H1 (cell line): ENCODE measurements around the gene CGRRF1. TPM values are rescaled to one million over a fixed set of nuclear protein-coding genes. Genes with fewer than 3 reads are reported as not detected.

Experiments
- CTCF ChIA-PET: fragments of 300-600 bp; sonication (Branson Sonifier 250); formaldehyde crosslinking; loops from one replicate; lab custom pipeline; 2021; ENCODE audit not compliant: partially characterized antibody; lab: Charles Lee
- POLR2A ChIA-PET: fragments of 300-600 bp; sonication (Branson Sonifier 250); formaldehyde crosslinking; loops from one replicate; lab custom pipeline; 2021; ENCODE audit warnings: inconsistent platforms; ENCODE audit not compliant: partially characterized antibody; lab: Charles Lee
- DNase-seq, 2 experiments: peaks; one replicate each; pipeline versions ENCODE4 v3.0.0 to v3.0.0-alpha.2; 2010 to 2022; ENCODE audit warnings: low spot score in 2 of 2, low read depth in 1 of 2, mixed read lengths in 1 of 2
- FAIRE-seq: peaks from 2 replicates; lab custom pipeline; 2011; peaks lifted over from hg19 to GRCh38; lab: Jason Lieb, UNC
- H2AFZ ChIP-seq: 2 replicates; pipeline ENCODE4 v1.8.1; 2012; ENCODE audit warnings: low read length, inconsistent platforms
- H2AK5ac ChIP-seq: 2 replicates; pipeline ENCODE4 v1.6.1; 2013; ENCODE audit warnings: low read depth, low read length
- H2BK120ac ChIP-seq: replicated peaks from 2 replicates; pipeline ENCODE3; 2013; ENCODE audit warnings: low read depth, low read length, inconsistent platforms
- H2BK12ac ChIP-seq: 2 replicates; pipeline ENCODE4 v1.6.1; 2013; ENCODE audit warnings: low read depth, low read length
- H2BK15ac ChIP-seq: 2 replicates; pipeline ENCODE4 v1.6.1; 2013; ENCODE audit warnings: low read length
- H2BK20ac ChIP-seq: 2 replicates; pipeline ENCODE4 v1.6.1; 2013; ENCODE audit warnings: low read length
- H2BK5ac ChIP-seq: 2 replicates; pipeline ENCODE4 v1.6.1; 2013; ENCODE audit warnings: low read depth, low read length
- H3K14ac ChIP-seq: 2 replicates; pipeline ENCODE4 v1.6.1; 2013; ENCODE audit warnings: inconsistent platforms; ENCODE audit not compliant: insufficient read length
- H3K18ac ChIP-seq: 2 replicates; pipeline ENCODE4 v1.6.1; 2013; ENCODE audit warnings: low read length; ENCODE audit errors: extremely low read depth
- H3K23ac ChIP-seq: 2 replicates; pipeline ENCODE4 v1.6.1; 2013; ENCODE audit warnings: inconsistent platforms; ENCODE audit not compliant: insufficient read length
- H3K23me2 ChIP-seq: 2 replicates; pipeline ENCODE4 v1.6.1; 2013; ENCODE audit warnings: low read depth, low read length
- H3K27ac ChIP-seq: 2 replicates; pipeline ENCODE4 v1.6.1; 2011; ENCODE audit warnings: low read depth, low read length, inconsistent platforms
- H3K27me3 ChIP-seq, 4 experiments: replicated peaks in 1 of 4; 1 replicate in 1 of 4; 2 replicates in 3 of 4; pipeline versions ENCODE4 v1.6.1 to v1.8.1; 2011 to 2013; ENCODE audit warnings: low read length in 3 of 4, mild to moderate bottlenecking in 3 of 4, inconsistent platforms in 2 of 4, mixed read lengths in 2 of 4, moderate library complexity in 1 of 4; ENCODE audit not compliant: control insufficient read depth in 3 of 4, insufficient read depth in 3 of 4; ENCODE audit errors: extremely low read depth in 1 of 4
- H3K36me3 ChIP-seq, 4 experiments: 2 replicates each; pipeline versions ENCODE4 v1.6.1 to v1.8.1; 2011 to 2013; ENCODE audit warnings: mild to moderate bottlenecking in 4 of 4, low read length in 3 of 4, moderate library complexity in 2 of 4, control low read depth in 1 of 4, inconsistent platforms in 1 of 4; ENCODE audit not compliant: insufficient read depth in 4 of 4, control insufficient read depth in 2 of 4
- H3K4ac ChIP-seq: replicated peaks from 2 replicates; pipeline ENCODE3; 2013; ENCODE audit warnings: low read length, low read depth, mixed read lengths, inconsistent platforms; ENCODE audit not compliant: insufficient read length
- H3K4me1 ChIP-seq, 4 experiments: replicated peaks in 1 of 4; 1 replicate in 1 of 4; 2 replicates in 3 of 4; pipeline versions ENCODE4 v1.6.1 to v1.8.1; 2011 to 2013; ENCODE audit warnings: low read length in 3 of 4, inconsistent platforms in 2 of 4, mixed read lengths in 1 of 4; ENCODE audit not compliant: insufficient read depth in 4 of 4, control insufficient read depth in 3 of 4
- H3K4me2 ChIP-seq, 2 experiments: 2 replicates each; pipeline versions ENCODE4 v1.6.1 to v1.8.1; 2011 to 2013; ENCODE audit warnings: low read depth in 2 of 2, low read length in 2 of 2, control low read depth in 1 of 2, inconsistent platforms in 1 of 2, mild to moderate bottlenecking in 1 of 2; ENCODE audit not compliant: insufficient read depth in 1 of 2
- H3K4me3 ChIP-seq, 4 experiments: fragments of 200-600, 300-600 bp in 1 of 4; sonication (generic), shearing (Covaris generic), sonication (Bioruptor Twin) in 1 of 4; 2 replicates each; pipeline versions ENCODE4 v1.5.1 to v1.8.1; 2011 to 2016; ENCODE audit warnings: low read length in 4 of 4, low read depth in 3 of 4, control low read depth in 2 of 4, inconsistent platforms in 2 of 4, mild to moderate bottlenecking in 2 of 4, mixed read lengths in 1 of 4, moderate library complexity in 1 of 4; ENCODE audit not compliant: insufficient read depth in 2 of 4; ENCODE audit errors: extremely low read depth in 1 of 4
- H3K56ac ChIP-seq: replicated peaks from 2 replicates; pipeline ENCODE3; 2013; ENCODE audit warnings: low read depth, mild to moderate bottlenecking, mixed read lengths, low read length, inconsistent platforms; ENCODE audit not compliant: insufficient read length
- H3K79me1 ChIP-seq: 2 replicates; pipeline ENCODE4 v1.6.1; 2013; ENCODE audit warnings: low read depth, low read length, control low read depth
- H3K79me2 ChIP-seq, 2 experiments: 2 replicates each; pipeline versions ENCODE4 v1.6.1 to v1.8.1; 2012 to 2013; ENCODE audit warnings: low read length in 2 of 2, mild to moderate bottlenecking in 2 of 2, inconsistent platforms in 1 of 2; ENCODE audit not compliant: insufficient read depth in 2 of 2, control insufficient read depth in 1 of 2
- H3K9ac ChIP-seq, 4 experiments: replicated peaks in 1 of 4; 1 replicate in 1 of 4; 2 replicates in 3 of 4; pipeline versions ENCODE4 v1.6.1 to v1.8.1; 2011 to 2013; ENCODE audit warnings: low read depth in 3 of 4, low read length in 3 of 4, control low read depth in 2 of 4, mild to moderate bottlenecking in 2 of 4, moderate library complexity in 2 of 4, inconsistent platforms in 1 of 4; ENCODE audit errors: extremely low read depth in 1 of 4
- H3K9me3 ChIP-seq, 2 experiments: 2 replicates each; pipeline versions ENCODE4 v1.6.1 to v1.8.1; 2012 to 2013; ENCODE audit warnings: mild to moderate bottlenecking in 2 of 2, moderate library complexity in 2 of 2, control low read depth in 1 of 2, inconsistent platforms in 1 of 2, low read depth in 1 of 2, low read length in 1 of 2, mixed read lengths in 1 of 2; ENCODE audit not compliant: insufficient read depth in 2 of 2
- H4K20me1 ChIP-seq, 2 experiments: replicated peaks in 1 of 2; 2 replicates each; pipeline versions ENCODE3 to v1.8.1; 2011 to 2013; ENCODE audit warnings: inconsistent platforms in 2 of 2, low read length in 2 of 2, mild to moderate bottlenecking in 1 of 2; ENCODE audit not compliant: insufficient read depth in 2 of 2, control insufficient read depth in 1 of 2
- H4K5ac ChIP-seq: 2 replicates; pipeline ENCODE4 v1.6.1; 2013; ENCODE audit warnings: low read length, low read depth, mixed read lengths, inconsistent platforms; ENCODE audit not compliant: insufficient read length
- H4K8ac ChIP-seq: 2 replicates; pipeline ENCODE4 v1.8.0; 2013; ENCODE audit warnings: mild to moderate bottlenecking, moderate library complexity, low read length, inconsistent platforms; ENCODE audit not compliant: insufficient read depth; ENCODE audit errors: extremely low read depth
- H4K91ac ChIP-seq: replicated peaks from 2 replicates; pipeline ENCODE3; 2013; ENCODE audit warnings: low read length, mixed read lengths, inconsistent platforms; ENCODE audit not compliant: insufficient read length
- ATF2 ChIP-seq: IDR thresholded peaks from 2 replicates; pipeline ENCODE4 v1.6.1; 2012; ENCODE audit warnings: low read length, inconsistent platforms
- WGBS, 2 experiments: shearing (Covaris generic) in 1 of 2; methylation state at CpG; one replicate each; pipeline versions ENCODE4 v1.1.6 to v1.1.7; 2013 to 2015; ENCODE audit warnings: low lambda C conversion rate in 2 of 2, mixed read lengths in 2 of 2, inconsistent platforms in 1 of 2, low coverage in 1 of 2, missing lambda C conversion rate in 1 of 2; ENCODE audit not compliant: insufficient replicate concordance in 2 of 2, insufficient coverage in 1 of 2, insufficient read length in 1 of 2; ENCODE audit errors: extremely low coverage in 1 of 2, missing lambda C conversion rate in 1 of 2; 5-methylcytosine and 5-hydroxymethylcytosine counted together
- polyA plus RNA-seq, 7 experiments: library from polyadenylated mRNA; depleted of rRNA in 3 of 7; stranded (reverse) in 5 of 7; unstranded in 2 of 7; fragments of >200 nt in 5 of 7; fragments of 200-250 nt in 2 of 7; gene quantifications; 1 replicate in 5 of 7; 2 replicates in 1 of 7; 4 replicates in 1 of 7; pipeline versions ENCODE4 v1.2.1 to v1.2.3, GENCODE V29; 2011 to 2013; ENCODE audit warnings: missing spikeins in 2 of 7, mixed read lengths in 2 of 7
- total RNA-seq: library from RNA; stranded (reverse); fragmentation: NEBNext Ultra II Directional; extraction: Animal tissue kit (Norgen Biotek cat#: 25700); gene quantifications from 2 replicates; pipeline ENCODE4 v1.2.1, GENCODE V29; 2021

The CGRRF1 gene
- total and polyA plus RNA-seq, 2 of the 8 experiments (the other 6 are each of a cell fraction or from before 2014, with no cell fraction given): 7.4 to 20.2 TPM

GRCh38 chr14:54475187-54475899 is 34.4 kb upstream of the CGRRF1 start:
- H2BK15ac ChIP-seq: no peak overlapping the region
- no peak overlapping the region for H3K4me3 ChIP-seq
- no peak overlapping the region for H3K4ac ChIP-seq
- no peak overlapping the region for H2BK5ac ChIP-seq
- H3K27ac ChIP-seq: no peak overlapping the region
- H3K23me2 ChIP-seq: no peaks in the 10 kb centered on the region
- no peaks in the 10 kb centered on the region for H3K9me3 ChIP-seq
- H3K27me3 ChIP-seq: no peaks in the 10 kb centered on the region
- FAIRE-seq (no peak), DNase-seq (no peak)
- no peaks in the 10 kb centered on the region for H4K20me1 ChIP-seq
- H3K56ac ChIP-seq: no peak overlapping the region
- no peak overlapping the region for H3K4me2 ChIP-seq
- no peak overlapping the region for H2AFZ ChIP-seq
- H3K23ac ChIP-seq: no peak overlapping the region
- no peak overlapping the region for H2AK5ac ChIP-seq
- H4K91ac ChIP-seq: no peak overlapping the region
- H3K79me1 ChIP-seq: no peaks in the 10 kb centered on the region
- H3K79me2 ChIP-seq: no peaks in the 10 kb centered on the region
- ChIA-PET CTCF (no interaction called here), POLR2A (interaction anchor here (1.4 kb wide), 1 partner anchor 13 kb away, joined by 3 read pairs; no protein-coding TSS in a partner anchor)
- no peak overlapping the region for H4K8ac ChIP-seq
- H2BK120ac ChIP-seq: no peak overlapping the region
- H2BK12ac ChIP-seq: no peak overlapping the region
- WGBS, 2 experiments: 90% methylated on average over 4 of the region's 4 CpGs; no CpG with 5 or more reads in 1 of the 2 experiments
- H4K5ac ChIP-seq: no peak overlapping the region
- no peak overlapping the region for H3K18ac ChIP-seq
- H3K9ac ChIP-seq: no peak overlapping the region
- H3K36me3 ChIP-seq: peaks cover 0 to 36% (median 4%) of the 10 kb centered on the region in 4 experiments; a peak in 3 of 8 replicates
- H2BK20ac ChIP-seq: no peak overlapping the region
- no peak for TF ChIP-seq ATF2
- H3K14ac ChIP-seq: no peak overlapping the region
- H3K4me1 ChIP-seq: no peaks in the 10 kb centered on the region; a peak in 1 of 7 replicates
